Stimulated activated CD8-positive, alpha-beta memory T cell treated with anti-CD3 and anti-CD28 coated beads, Interleukin-7, amount 100 ng/mL, for 4 hours (primary cell): Measurements from ENCODE around the gene MED13L.
A peak's percentile ranks its signal among the peaks of the same experiment; 100 is the strongest.

Experiments used
- DNase-seq, 2 donors: peaks; one replicate each; pipeline ENCODE4 v3.0.0-alpha.2; 2020; ENCODE audit warnings: low read depth in 2 of 2

Gene MED13L

GRCh38 chr12:116278279-116278626, 760 bp upstream of the MED13L start:
- DNase-seq, result no peak

- peak; percentile 31 to 54 for DNase-seq
Measured at GRCh38 chr12:116276652-116277466, 634 bp downstream of the MED13L start.

GRCh38 chr12:116274551-116275375, 2.7 kb downstream of the MED13L start:
- DNase-seq, result no peak

DNA sequence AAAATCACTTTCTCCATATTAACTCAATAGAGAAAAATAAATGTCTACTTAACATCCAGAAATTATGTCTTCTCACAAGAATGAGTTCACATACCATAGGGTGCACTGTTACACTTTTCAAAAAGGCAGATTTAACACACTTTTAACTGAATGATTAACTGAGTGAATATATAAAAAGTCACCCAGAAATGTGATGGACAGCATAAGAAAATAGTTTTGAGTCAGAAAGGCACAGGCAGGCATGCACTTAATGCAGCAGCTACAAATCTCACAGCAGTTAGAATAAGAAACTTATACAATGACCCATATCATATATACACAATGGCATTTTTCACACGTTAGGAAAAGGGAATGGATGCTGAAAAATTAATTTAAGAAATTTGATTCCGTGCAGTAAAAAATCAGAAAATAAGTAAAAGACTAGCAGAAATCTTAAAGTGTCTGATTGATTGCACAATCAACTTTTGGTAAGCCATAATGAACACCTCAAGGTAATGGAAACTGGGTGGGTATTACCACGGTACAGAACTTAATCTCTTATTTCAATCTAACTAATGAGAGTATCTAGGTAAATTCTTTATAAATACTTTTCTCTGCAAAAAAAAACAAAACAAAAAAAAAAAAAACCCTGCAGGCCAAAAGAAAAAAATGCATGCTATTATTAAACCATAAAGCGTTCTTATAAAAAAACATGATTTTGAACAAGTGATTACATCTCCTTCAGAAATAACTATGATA, 3.5 kb downstream of the MED13L start:
- no peak for DNase-seq

GRCh38 chr12:116267948-116268347, 9.5 kb downstream of the MED13L start:
- no peak for DNase-seq

DNA sequence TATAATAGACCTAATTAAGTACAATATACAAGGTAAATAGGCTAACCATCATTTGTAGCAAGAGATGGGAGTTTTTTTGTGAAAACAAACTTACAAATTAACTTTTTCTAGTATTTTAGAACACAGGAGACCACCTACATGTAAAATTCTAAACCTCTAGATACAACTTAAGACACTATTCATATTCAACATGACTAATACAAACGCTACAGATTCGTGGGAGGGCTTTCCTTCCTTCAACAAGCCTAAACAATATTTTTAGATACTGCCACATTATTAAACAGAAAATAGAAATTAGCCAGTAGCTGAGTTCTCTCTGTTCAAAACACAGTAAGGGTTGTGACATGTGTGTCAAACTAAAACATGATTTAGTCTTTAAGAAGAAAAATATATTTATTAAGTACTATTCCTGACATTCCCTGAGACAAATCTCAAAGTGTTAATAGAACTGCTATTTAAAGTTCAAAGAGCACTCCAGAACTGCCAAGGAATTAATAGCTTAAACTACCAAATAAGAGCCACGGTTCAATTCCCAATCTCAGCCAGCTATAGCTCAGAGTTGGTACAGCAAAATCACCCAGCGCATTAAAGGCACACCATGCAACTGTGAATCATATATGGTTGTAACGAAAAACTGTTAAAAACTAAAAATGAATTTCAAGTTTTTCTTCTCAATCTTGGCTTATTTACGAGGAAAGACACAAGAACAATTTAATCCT, 10.7 kb downstream of the MED13L start:
- no peak for DNase-seq

DNA sequence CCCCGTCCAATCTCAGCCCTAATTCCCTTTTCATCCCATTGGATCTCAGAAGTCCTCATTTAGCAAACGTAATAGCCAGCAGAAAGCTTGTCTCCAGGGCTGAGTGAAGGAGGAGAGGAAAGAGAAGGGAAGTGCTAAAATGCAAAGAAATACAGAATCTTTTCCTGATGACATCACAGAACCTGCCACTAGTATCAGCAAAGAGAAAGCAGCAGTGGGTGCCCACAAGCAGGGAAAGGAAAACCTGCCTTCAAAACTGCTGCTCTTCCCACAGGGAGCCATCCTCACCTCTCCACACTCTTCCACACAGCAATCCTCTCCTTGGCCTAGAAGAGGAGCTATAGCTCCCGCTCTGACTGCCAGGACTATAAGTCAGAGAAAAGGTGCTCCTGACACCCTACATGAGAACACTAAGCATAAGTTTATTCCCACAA, 11.3 kb downstream of the MED13L start:
- DNase-seq, result no peak

DNA sequence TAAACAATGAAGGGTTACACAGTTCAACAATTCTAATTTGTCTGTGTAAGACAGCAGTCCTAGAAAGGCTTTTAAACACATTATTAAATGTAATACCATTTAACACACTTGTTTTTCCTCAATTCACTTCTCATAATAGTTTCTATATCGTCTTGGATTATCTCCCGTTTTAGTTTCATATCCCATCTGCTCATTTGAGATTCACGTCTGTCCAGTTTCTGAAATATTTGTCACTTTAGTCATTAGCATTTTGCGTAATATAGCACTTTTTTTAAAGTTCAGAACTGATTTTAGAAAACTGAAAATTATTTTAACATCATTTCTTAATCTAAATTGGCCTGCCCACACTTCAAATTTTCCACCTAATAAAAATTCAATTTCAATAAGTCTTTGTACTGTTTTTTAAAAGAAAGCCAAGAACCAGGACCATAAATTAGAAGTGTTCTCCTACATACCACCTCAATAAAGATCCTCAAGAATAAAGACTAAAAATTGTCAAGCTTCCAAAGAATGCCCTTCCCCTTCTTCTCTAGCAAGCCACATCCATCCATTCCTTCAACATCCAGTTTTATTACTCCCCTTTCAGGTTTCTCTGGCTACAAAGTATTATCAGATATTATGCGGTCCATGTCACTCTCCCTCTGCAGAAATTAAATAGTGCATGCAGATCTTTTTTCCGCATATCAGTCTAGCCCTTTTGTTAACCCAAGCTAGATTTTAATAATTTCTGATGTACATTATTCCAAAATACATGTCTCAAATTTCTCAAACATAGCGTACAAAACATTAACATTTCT, 11.9 kb downstream of the MED13L start:
- DNase-seq, result no peak

GRCh38 chr12:116264525-116265070, 12.9 kb downstream of the MED13L start:
- no peak for DNase-seq

GRCh38 chr12:116263844-116264243, 13.6 kb downstream of the MED13L start:
- DNase-seq, result no peak

GRCh38 chr12:116263431-116263830, 14.1 kb downstream of the MED13L start:
- DNase-seq, result no peak

DNA sequence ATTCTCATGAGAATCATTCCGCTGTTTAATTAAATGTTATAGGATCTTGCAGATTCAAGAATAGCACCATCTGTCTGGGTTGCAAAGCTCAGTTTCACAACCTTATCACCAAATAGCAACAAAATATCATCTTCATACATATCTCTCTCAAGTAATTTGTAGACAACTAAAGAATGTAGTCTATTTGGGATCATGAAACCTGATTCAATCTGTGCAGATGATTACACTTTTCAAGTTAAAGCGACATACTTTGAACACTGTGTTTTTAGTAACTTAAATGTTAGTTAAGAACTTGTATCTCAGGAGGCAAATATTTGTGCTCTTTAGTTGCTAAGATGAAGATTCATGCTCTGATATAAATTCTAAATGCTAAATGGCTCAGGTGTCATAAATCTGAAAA, 14.8 kb downstream of the MED13L start:
- DNase-seq, result no peak

GRCh38 chr12:116261525-116262100, 15.9 kb downstream of the MED13L start:
- no peak for DNase-seq

DNA sequence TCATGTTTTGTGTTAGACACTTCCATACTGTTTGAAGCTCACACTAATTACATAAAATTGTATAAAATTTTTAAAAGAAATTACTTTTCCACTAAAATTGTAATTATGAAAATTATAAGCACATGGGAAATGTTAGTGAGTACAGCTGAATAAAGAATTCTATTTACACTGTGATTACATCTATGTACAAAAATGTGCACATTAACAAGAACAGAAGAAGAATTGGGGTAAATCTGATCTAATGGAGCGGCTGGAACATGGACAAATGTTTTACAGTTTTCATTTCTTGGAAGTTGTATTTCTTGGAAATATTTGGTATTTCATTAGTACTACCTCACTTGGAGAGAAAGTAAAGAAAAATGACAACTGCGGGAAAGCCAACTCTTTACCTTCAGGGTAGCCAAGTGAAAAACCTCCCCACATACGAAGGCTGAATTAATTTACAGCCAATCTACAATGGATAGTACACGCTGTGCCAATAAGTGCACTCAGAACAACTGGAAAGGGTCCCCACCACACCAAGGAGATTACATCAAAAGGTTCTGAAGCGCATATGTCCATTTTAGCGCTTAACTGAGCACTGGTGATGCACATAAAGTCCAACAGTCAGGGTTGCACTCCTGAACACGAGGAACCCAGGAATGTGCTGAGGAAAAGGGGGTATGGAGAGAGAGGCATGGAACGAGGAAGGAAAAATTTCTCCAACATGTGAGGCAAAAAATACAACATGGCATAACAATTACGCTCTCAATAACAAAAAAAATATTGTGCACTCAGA, 17.5 kb downstream of the MED13L start:
- DNase-seq, result no peak

GRCh38 chr12:116257826-116258225, 19.7 kb downstream of the MED13L start:
- DNase-seq, result no peak

GRCh38 chr12:116257215-116257614, 20.3 kb downstream of the MED13L start:
- DNase-seq, result no peak

DNA sequence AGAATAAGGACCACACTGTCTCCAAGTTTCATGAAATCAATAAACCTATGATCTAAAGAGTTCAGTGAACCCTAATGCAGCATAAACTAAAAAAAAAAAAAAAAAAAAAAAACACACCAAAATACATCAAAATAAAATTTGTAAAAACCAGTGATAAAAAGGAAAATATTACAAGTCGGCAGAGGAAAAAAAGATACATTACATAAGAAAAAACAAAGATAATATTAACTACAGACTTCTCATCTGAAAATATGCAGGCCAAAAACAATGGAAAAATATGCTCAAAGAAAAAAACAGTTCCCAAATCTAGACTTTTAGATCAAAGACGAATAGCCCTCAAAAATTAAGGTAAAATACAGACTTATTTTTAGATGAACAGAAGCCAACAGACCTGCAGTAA, 27.6 kb downstream of the MED13L start:
- no peak for DNase-seq

DNA sequence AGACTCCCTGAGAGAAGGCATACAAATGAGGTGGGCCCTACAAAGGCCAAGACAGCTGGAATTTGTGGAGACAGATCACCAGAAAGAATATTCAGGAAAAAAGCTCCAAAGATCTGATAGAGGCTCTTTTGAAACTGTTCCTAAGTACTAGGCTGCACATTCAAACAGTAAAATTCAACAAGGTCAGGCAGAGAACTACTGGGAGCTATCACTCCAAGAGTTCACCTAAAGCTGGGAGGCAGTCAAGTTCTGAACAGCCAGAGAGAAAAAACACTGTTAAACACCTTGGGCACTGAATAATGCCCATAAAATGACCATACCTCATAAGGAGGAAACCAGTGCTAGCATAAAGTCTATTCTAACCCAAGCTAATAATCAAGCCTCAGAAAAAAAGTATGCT, 28.6 kb downstream of the MED13L start:
- no peak for DNase-seq

GRCh38 chr12:116248433-116248832, 29.1 kb downstream of the MED13L start:
- DNase-seq, result no peak
